Epithelial cell of proximal tubule (primary cell): Measurements from ENCODE around the gene SRGAP1. TPM values are rescaled to one million over a fixed set of nuclear protein-coding genes. Genes with fewer than 3 reads are reported as not detected.

Experiments
- DNase-seq: peaks from one replicate; pipeline ENCODE4 v3.0.0-alpha.2; 2011; ENCODE audit warnings: low read depth
- H3K4me3 ChIP-seq: 2 replicates; pipeline ENCODE4 v1.5.1; 2011; ENCODE audit warnings: low read depth, mild to moderate bottlenecking, low read length
- CTCF ChIP-seq: conservative IDR thresholded peaks from 2 replicates; pipeline ENCODE4 v1.5.1; 2012; ENCODE audit warnings: low read depth, mild to moderate bottlenecking, low read length
- total RNA-seq: library from RNA; depleted of rRNA; stranded (reverse); fragments of >200 nt; gene quantifications from 2 replicates; pipeline ENCODE4 v1.2.3, GENCODE V29; 2015

SRGAP1 gene
- total RNA-seq, 1 donor from 2014 or later, result 9.4 TPM

- no peak overlapping the region for H3K4me3 ChIP-seq
- TF ChIP-seq CTCF, result no peak
- DNase-seq, result no peak
Observed at GRCh38 chr12:63941879-63942278, 97.4 kb downstream of the SRGAP1 start.

GRCh38 chr12:63942464-63943241 lies 98.2 kb downstream of the SRGAP1 start:
- no peak overlapping the region for H3K4me3 ChIP-seq

GRCh38 chr12:63944034-63944579 lies 99.6 kb downstream of the SRGAP1 start:
- DNase-seq, result no peak
- no peak for TF ChIP-seq CTCF
- H3K4me3 ChIP-seq, result no peak overlapping the region

More at GRCh38 chr12:63942464-63943241, 98.2 kb downstream of the SRGAP1 start:
- no peak for TF ChIP-seq CTCF
- no peak for DNase-seq

- DNase-seq, result no peak
- no peak for TF ChIP-seq CTCF
- no peak overlapping the region for H3K4me3 ChIP-seq
Observed at GRCh38 chr12:63944586-63945228, 100.2 kb downstream of the SRGAP1 start.

- no peak for TF ChIP-seq CTCF
- no peak for DNase-seq
- no peak overlapping the region for H3K4me3 ChIP-seq
Observed at GRCh38 chr12:63945777-63946176, 101.3 kb downstream of the SRGAP1 start.

- TF ChIP-seq CTCF, result no peak
- no peak for DNase-seq
Observed at GRCh38 chr12:63948211-63948610, 103.7 kb downstream of the SRGAP1 start.

More at GRCh38 chr12:63948211-63948610, 103.7 kb downstream of the SRGAP1 start:
- no peak overlapping the region for H3K4me3 ChIP-seq
